ENCODE data around the gene DNAH6. TPM values are rescaled to one million over a fixed set of nuclear protein-coding genes. Genes with fewer than 3 reads are reported as not detected.
A peak's percentile ranks its signal among the peaks of the same experiment; 100 is the strongest.

The DNAH6 gene
- total and polyA plus RNA-seq, 9 of the 15 experiments (the other 6 are each of a cell fraction or from before 2014, with no cell fraction given), result 0.01 to 0.04 (median 0.01) TPM; not detected in 5

DNA sequence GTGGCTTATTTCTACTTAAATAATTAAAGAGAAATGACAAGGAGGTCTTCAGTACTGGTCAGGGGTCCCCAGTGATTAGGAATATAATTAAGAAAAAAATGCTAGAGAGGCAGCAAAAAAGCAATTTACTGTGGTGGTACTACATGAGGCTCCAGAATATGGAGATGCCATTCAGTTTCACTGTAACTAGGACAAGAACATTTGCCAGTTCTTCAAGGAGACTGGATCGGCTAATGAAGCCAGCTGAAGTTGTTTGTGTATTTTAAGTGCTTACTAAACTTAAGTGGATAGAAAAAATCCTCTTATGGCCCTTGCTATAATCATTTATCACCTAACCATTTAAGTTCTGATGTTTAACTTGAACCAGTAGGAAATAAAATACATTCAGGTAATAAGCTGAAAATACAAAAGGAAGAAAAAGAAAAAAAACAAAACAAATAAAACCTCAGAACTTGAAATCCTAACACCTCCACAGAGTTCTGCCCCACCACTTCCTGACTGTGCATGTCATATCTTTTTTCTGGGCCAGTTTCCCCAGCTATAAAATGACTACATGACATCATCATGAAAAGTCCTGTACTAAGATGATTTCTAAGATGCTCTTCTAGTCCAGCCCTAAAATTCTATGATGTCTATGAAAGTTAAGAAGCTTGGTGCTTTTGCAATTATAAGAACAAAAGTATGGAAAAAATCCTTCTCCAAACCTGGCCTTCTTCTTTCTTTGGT is 266.6 kb downstream of the DNAH6 start:
- Histone ChIP-seq H3K79me2 (ENCODE audit: control insufficient read depth, insufficient read depth, low read length) (no peaks in the 10 kb centered on the region), H3K27ac (ENCODE audit: extremely low read depth, low read depth, low read length) (peak overlapping the region; percentile 59; the same call in 1 of the 3 replicates), H3K27me3 (ENCODE audit: control insufficient read depth in 2 of 2, insufficient read depth in 2 of 2, low read length in 2 of 2) (no peaks in the 10 kb centered on the region), H3K4me1 (replicated peaks in 1 of 2; ENCODE audit: control insufficient read depth in 2 of 2, insufficient read depth in 2 of 2, low read length in 2 of 2) (peaks cover 0 to 11% of the 10 kb centered on the region in 2 experiments; a peak in 1 of 5 replicates), H3K9ac (ENCODE audit: insufficient read depth in 1 of 2, low read depth in 2 of 2, low read length in 2 of 2) (no peak overlapping the region), H3K9me1 (ENCODE audit: control insufficient read depth, insufficient read depth, low read length) (no peaks in the 10 kb centered on the region), H3K4me2 (ENCODE audit: insufficient read depth, low read length) (no peak overlapping the region), H3K9me3 (replicated peaks; ENCODE audit: control insufficient read depth, insufficient read depth, low read depth, low read length) (peaks cover 4% of the 10 kb centered on the region; the same call in 1 of the 2 replicates), H3K4me3 (no peak overlapping the region), H4K20me1 (replicated peaks; ENCODE audit: control insufficient read depth, insufficient read depth, low read length) (no peaks in the 10 kb centered on the region), H3K36me3 (ENCODE audit: control insufficient read depth, insufficient read depth, low read length) (no peaks in the 10 kb centered on the region), H2AFZ (ENCODE audit: low read depth, low read length) (peak overlapping the region; percentile 65)
- intact Hi-C loops (cut with micrococcal nuclease), result no loop called here
- 44% methylated on average over 1 of the region's 1 CpG for WGBS (ENCODE audit: insufficient coverage, low coverage, missing lambda C conversion rate)
- BruUV-seq (replicated peaks), result no TSS peak
- POLR2A ChIA-PET, result no interaction called here
- DNase-seq (ENCODE audit: extremely low read depth in 1 of 4, low spot score in 3 of 4) (no peak), FAIRE-seq (no peak), ATAC-seq (no peak)
- CTCF ChIA-PET (ENCODE audit: low intra/inter-chr PET ratio), result no interaction called here
- in situ Hi-C loops (cut with MboI), result no loop called here
- no peak for TF ChIP-seq ZNF79 (CRISPR knock-in tag; IDR thresholded peaks at IDR 0.05; ENCODE audit: low read depth)
- no peak for TF ChIP-seq HNRNPUL1 (IDR thresholded peaks at IDR 0.05; ENCODE audit: low read length)
- TF ChIP-seq THRAP3 (IDR thresholded peaks at IDR 0.05; ENCODE audit: borderline replicate concordance), result no peak
- TF ChIP-seq KLF13 (tag; IDR thresholded peaks at IDR 0.05; ENCODE audit: borderline replicate concordance, low read depth), result no peak
- no peak for TF ChIP-seq NR4A1 (CRISPR knock-in tag; IDR thresholded peaks at IDR 0.05)
- TF ChIP-seq NR4A1 (tag; IDR thresholded peaks at IDR 0.05), result no peak
- TF ChIP-seq, protein P1, sequence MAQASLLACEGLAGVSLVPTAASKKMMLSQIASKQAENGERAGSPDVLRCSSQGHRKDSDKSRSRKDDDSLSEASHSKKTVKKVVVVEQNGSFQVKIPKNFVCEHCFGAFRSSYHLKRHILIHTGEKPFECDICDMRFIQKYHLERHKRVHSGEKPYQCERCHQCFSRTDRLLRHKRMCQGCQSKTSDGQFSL (CRISPR knock-in tag; IDR thresholded peaks at IDR 0.05), result no peak
- TF ChIP-seq, protein P1 (tag; IDR thresholded peaks at IDR 0.05), result no peak
- no peak for TF ChIP-seq ARID4B (CRISPR knock-in tag; IDR thresholded peaks at IDR 0.05)
